Right kidney (tissue), 1 donor: Measurements from ENCODE around the gene ZNF438.
"Not testable (repeated sequence)": the region's sequence is repeated elsewhere in the genome, so short reads cannot be mapped to it uniquely, and the experiment has no call there.

Experiments
- DNase-seq: peaks from one replicate; pipeline ENCODE4 v3.0.0-alpha.2; 2016

The ZNF438 gene

DNA sequence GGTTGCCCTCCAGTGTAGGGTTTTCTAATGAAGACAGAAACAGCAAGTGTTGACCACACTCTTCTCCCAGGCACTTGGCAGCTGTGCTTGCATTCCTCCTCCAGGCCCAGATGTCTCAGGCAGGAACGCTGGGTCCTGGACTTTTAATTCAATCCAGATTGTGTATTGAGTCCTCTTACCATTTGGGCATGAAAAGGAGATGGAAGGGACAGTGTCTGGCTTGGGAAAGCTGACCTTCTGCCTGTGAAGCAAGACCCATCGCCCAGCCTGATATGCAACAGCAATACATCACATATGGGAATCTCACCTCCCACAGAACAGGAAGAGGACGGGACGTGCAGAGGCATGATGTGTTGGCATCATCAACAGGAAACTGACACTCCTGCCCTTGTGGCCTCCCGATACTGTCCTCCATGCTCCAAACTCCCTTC lies 227.8 kb downstream of the ZNF438 start:
- no peak for DNase-seq

DNA sequence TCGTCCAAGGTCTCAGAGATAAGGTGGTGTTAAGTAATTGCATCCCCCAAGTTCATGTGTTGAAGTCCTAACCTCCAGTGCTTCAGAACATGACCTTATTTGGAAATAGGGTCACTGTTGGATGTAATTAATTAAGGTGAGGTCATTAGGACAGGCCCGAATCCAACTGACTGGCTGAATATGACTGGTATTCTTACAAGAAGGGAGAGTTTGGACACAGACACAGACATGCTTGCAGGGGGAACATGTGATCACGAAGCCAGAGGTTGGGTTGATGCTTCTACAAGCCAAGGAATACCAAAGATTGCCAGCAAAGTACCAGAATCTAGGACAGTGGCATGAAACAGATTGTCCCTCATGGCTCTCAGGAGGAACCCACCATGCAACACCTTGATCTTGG lies 228.6 kb downstream of the ZNF438 start:
- no peak for DNase-seq

DNA sequence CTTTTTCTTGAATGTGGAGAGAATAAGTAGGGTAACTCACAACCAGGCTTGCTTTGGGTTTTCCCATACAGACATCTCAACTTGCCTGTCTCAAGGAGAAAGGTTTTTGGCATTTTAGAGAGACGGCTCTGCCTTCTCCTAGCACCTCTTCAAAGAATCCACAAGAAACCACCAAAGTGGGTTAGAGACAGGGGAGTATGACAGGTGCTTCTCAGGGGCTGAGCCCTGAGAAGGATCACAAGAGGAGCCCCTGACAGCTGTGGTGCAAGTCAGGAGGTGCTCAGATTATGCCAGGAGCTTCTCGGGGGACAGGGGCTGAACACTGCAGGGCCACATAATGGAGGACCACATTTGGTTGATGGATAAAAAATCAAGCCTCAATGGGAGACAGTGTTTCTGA lies 231.3 kb downstream of the ZNF438 start:
- DNase-seq, result no peak

DNA sequence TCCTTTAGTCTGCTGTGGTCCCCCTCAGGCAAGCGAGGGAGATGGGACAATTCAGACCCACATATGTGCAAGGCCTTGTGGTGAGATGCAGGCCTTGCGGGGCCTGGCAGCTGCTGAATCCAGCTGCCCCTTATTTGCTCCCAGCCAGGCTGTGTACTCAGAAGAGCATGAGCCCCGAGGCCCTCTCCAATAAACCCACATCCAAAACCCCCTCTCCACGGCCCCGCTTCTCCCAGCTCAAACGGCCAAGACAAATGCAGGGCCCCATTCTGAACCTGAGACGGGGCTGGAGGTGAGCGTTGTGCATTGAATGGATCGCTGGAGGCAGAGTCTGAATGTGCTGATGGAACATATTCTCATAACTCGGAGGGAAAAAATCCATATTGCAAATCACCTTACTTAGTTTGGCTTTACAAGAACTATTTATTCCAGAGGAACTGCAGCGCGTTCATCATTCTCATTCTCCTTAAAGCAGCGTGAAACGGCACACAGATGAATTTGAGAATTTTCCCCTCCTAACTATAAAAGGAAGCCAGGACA lies 232.9 kb downstream of the ZNF438 start:
- DNase-seq, result no peak

DNA sequence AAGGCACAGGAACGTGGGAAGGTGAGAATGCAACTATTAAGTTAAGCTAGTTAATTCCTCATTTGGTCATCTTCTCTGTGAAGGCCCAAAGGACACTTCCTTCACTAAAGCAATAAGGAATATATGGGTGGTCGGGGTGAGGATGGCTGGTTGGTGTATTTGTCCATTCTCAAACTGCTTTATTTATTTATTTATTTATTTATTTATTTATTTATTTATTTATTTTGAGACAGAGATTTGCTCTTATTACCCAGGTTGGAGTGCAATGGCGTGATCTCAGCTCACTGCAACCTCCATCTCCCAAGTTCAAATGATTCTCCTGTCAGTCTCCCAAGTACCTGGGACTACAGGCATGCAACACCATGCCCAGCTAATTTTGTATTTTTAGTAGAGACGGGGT lies 236.6 kb downstream of the ZNF438 start:
- DNase-seq, result not testable (repeated sequence)
